IPS-15b (cell line): ENCODE data around the gene AHRR.

Experiments
- H3K27me3 ChIP-seq: one replicate; pipeline ENCODE4 v1.6.1; 2013; ENCODE audit warnings: low read length; ENCODE audit not compliant: control insufficient read depth, insufficient read depth
- H3K36me3 ChIP-seq: one replicate; pipeline ENCODE4 v1.6.1; 2013; ENCODE audit warnings: low read length; ENCODE audit not compliant: control insufficient read depth, insufficient read depth
- H3K4me1 ChIP-seq: one replicate; pipeline ENCODE4 v1.6.1; 2013; ENCODE audit warnings: mild to moderate bottlenecking, low read length; ENCODE audit not compliant: control insufficient read depth, insufficient read depth
- H3K4me3 ChIP-seq: one replicate; pipeline ENCODE4 v1.5.1; 2013; ENCODE audit warnings: low read depth, low read length
- H3K9ac ChIP-seq: one replicate; pipeline ENCODE4 v1.6.1; 2013; ENCODE audit warnings: low read depth, mild to moderate bottlenecking, low read length
- H3K9me3 ChIP-seq: one replicate; pipeline ENCODE4 v1.6.1; 2013; ENCODE audit warnings: mild to moderate bottlenecking, low read length; ENCODE audit not compliant: control insufficient read depth, insufficient read depth

AHRR gene

GRCh38 chr5:324736-325612, 3.5 kb downstream of the AHRR start:
- Histone ChIP-seq H3K9ac (no peak overlapping the region), H3K27me3 (peaks cover 35% of the 10 kb centered on the region), H3K9me3 (no peaks in the 10 kb centered on the region), H3K4me3 (no peak overlapping the region), H3K36me3 (no peaks in the 10 kb centered on the region), H3K4me1 (no peaks in the 10 kb centered on the region)

GRCh38 chr5:326109-326508, 4.6 kb downstream of the AHRR start:
- peaks cover 25% of the 10 kb centered on the region for H3K27me3 ChIP-seq
- no peaks in the 10 kb centered on the region for H3K4me1 ChIP-seq
- H3K4me3 ChIP-seq = no peak overlapping the region
- no peaks in the 10 kb centered on the region for H3K36me3 ChIP-seq
- H3K9me3 ChIP-seq = no peaks in the 10 kb centered on the region
- H3K9ac ChIP-seq = no peak overlapping the region

GRCh38 chr5:329121-329735, 7.7 kb downstream of the AHRR start:
- Histone ChIP-seq H3K9me3 (no peaks in the 10 kb centered on the region), H3K4me1 (no peaks in the 10 kb centered on the region), H3K27me3 (no peaks in the 10 kb centered on the region), H3K9ac (no peak overlapping the region), H3K4me3 (no peak overlapping the region), H3K36me3 (no peaks in the 10 kb centered on the region)

GRCh38 chr5:329768-330167, 8.3 kb downstream of the AHRR start:
- no peaks in the 10 kb centered on the region for H3K36me3 ChIP-seq
- H3K4me3 ChIP-seq = no peak overlapping the region
- no peaks in the 10 kb centered on the region for H3K27me3 ChIP-seq
- H3K4me1 ChIP-seq = no peaks in the 10 kb centered on the region
- H3K9ac ChIP-seq = no peak overlapping the region
- H3K9me3 ChIP-seq = no peaks in the 10 kb centered on the region

GRCh38 chr5:332843-333242, 11.3 kb downstream of the AHRR start:
- Histone ChIP-seq H3K9ac (no peak overlapping the region), H3K4me1 (no peaks in the 10 kb centered on the region), H3K9me3 (no peaks in the 10 kb centered on the region), H3K27me3 (no peaks in the 10 kb centered on the region), H3K4me3 (no peak overlapping the region), H3K36me3 (no peaks in the 10 kb centered on the region)

GRCh38 chr5:333945-334344, 12.4 kb downstream of the AHRR start:
- no peaks in the 10 kb centered on the region for H3K36me3 ChIP-seq
- no peak overlapping the region for H3K4me3 ChIP-seq
- H3K9ac ChIP-seq = no peak overlapping the region
- H3K4me1 ChIP-seq = no peaks in the 10 kb centered on the region
- no peaks in the 10 kb centered on the region for H3K9me3 ChIP-seq
- H3K27me3 ChIP-seq = no peaks in the 10 kb centered on the region

GRCh38 chr5:334903-335739, 13.6 kb downstream of the AHRR start:
- Histone ChIP-seq H3K9me3 (no peaks in the 10 kb centered on the region), H3K36me3 (no peaks in the 10 kb centered on the region), H3K4me1 (no peaks in the 10 kb centered on the region), H3K9ac (no peak overlapping the region), H3K27me3 (no peaks in the 10 kb centered on the region), H3K4me3 (no peak overlapping the region)

GRCh38 chr5:335740-336038, 14.2 kb downstream of the AHRR start:
- Histone ChIP-seq H3K9ac (no peak overlapping the region), H3K4me1 (no peaks in the 10 kb centered on the region), H3K9me3 (no peaks in the 10 kb centered on the region), H3K36me3 (no peaks in the 10 kb centered on the region), H3K27me3 (no peaks in the 10 kb centered on the region), H3K4me3 (no peak overlapping the region)

GRCh38 chr5:337563-338130, 16.1 kb downstream of the AHRR start:
- H3K9ac ChIP-seq = no peak overlapping the region
- H3K36me3 ChIP-seq = no peaks in the 10 kb centered on the region
- H3K9me3 ChIP-seq = no peaks in the 10 kb centered on the region
- peaks cover 7% of the 10 kb centered on the region for H3K27me3 ChIP-seq
- H3K4me1 ChIP-seq = no peaks in the 10 kb centered on the region
- H3K4me3 ChIP-seq = no peak overlapping the region

GRCh38 chr5:342501-343460, 21.3 kb downstream of the AHRR start:
- Histone ChIP-seq H3K36me3 (peaks cover 2% of the 10 kb centered on the region), H3K9me3 (no peaks in the 10 kb centered on the region), H3K27me3 (peaks cover 14% of the 10 kb centered on the region), H3K4me1 (no peaks in the 10 kb centered on the region), H3K9ac (no peak overlapping the region), H3K4me3 (no peak overlapping the region)
